Measurements from ENCODE around the gene POU2F3. TPM values are rescaled to one million over a fixed set of nuclear protein-coding genes. Genes with fewer than 3 reads are reported as not detected.
A peak's percentile ranks its signal among the peaks of the same experiment; 100 is the strongest.

Gene POU2F3
- total RNA-seq, 1 experiment from 2014 or later = not detected

- in situ Hi-C loops (cut with HindIII; ENCODE audit: low pct_unique_long_range_greater_than_20kb, low sequenced_read_pairs) = no loop called here
- Histone ChIP-seq H3K27me3 (ENCODE audit: control insufficient read depth, insufficient read depth, low read length) (peaks cover under 1% of the 10 kb centered on the region; the same call in 1 of the 2 replicates), H3K27ac (ENCODE audit: low read length) (no peak overlapping the region), H3K9me3 (ENCODE audit: control insufficient read depth, insufficient read depth, low read depth, low read length) (no peaks in the 10 kb centered on the region), H3K4me3 (ENCODE audit: low read depth in 2 of 2, low read length in 2 of 2) (peak overlapping the region; percentile 54 to 62; a peak in 3 of 4 replicates), H3K4me1 (ENCODE audit: control insufficient read depth, insufficient read depth, low read length) (peaks cover 11% of the 10 kb centered on the region), H3K36me3 (ENCODE audit: control insufficient read depth, insufficient read depth, low read length) (no peaks in the 10 kb centered on the region)
- DNase-seq (ENCODE audit: low read depth, low spot score) (no peak), ATAC-seq (peak; percentile 6; the same call in 1 of the 2 replicates)
- ChIA-PET CTCF (no interaction called here), POLR2A (no interaction called here)
- no TSS peak for BruUV-seq (replicated peaks)
- intact Hi-C loops (cut with micrococcal nuclease; ENCODE audit: unreplicated experiment) = no loop called here
- TF ChIP-seq SIN3A (IDR thresholded peaks at IDR 0.05; ENCODE audit: borderline replicate concordance, insufficient read depth, low read depth, low read length) (no peak), TCF7L2 (IDR thresholded peaks at IDR 0.05; ENCODE audit: low read depth, low read length) (no peak), CTCF (IDR thresholded peaks at IDR 0.05) (no peak), POLR2AphosphoS5 (IDR thresholded peaks at IDR 0.05; ENCODE audit: low read depth, low read length) (no peak)
- TF ChIP-seq, protein P1, sequence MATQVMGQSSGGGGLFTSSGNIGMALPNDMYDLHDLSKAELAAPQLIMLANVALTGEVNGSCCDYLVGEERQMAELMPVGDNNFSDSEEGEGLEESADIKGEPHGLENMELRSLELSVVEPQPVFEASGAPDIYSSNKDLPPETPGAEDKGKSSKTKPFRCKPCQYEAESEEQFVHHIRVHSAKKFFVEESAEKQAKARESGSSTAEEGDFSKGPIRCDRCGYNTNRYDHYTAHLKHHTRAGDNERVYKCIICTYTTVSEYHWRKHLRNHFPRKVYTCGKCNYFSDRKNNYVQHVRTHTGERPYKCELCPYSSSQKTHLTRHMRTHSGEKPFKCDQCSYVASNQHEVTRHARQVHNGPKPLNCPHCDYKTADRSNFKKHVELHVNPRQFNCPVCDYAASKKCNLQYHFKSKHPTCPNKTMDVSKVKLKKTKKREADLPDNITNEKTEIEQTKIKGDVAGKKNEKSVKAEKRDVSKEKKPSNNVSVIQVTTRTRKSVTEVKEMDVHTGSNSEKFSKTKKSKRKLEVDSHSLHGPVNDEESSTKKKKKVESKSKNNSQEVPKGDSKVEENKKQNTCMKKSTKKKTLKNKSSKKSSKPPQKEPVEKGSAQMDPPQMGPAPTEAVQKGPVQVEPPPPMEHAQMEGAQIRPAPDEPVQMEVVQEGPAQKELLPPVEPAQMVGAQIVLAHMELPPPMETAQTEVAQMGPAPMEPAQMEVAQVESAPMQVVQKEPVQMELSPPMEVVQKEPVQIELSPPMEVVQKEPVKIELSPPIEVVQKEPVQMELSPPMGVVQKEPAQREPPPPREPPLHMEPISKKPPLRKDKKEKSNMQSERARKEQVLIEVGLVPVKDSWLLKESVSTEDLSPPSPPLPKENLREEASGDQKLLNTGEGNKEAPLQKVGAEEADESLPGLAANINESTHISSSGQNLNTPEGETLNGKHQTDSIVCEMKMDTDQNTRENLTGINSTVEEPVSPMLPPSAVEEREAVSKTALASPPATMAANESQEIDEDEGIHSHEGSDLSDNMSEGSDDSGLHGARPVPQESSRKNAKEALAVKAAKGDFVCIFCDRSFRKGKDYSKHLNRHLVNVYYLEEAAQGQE (IDR thresholded peaks at IDR 0.05; ENCODE audit: insufficient read depth in 1 of 2, low read depth in 2 of 2, low read length in 1 of 2) = no peak
These were observed 28.2 kb upstream of the POU2F3 start for GRCh38 chr11:120211522-120212258.

DNA sequence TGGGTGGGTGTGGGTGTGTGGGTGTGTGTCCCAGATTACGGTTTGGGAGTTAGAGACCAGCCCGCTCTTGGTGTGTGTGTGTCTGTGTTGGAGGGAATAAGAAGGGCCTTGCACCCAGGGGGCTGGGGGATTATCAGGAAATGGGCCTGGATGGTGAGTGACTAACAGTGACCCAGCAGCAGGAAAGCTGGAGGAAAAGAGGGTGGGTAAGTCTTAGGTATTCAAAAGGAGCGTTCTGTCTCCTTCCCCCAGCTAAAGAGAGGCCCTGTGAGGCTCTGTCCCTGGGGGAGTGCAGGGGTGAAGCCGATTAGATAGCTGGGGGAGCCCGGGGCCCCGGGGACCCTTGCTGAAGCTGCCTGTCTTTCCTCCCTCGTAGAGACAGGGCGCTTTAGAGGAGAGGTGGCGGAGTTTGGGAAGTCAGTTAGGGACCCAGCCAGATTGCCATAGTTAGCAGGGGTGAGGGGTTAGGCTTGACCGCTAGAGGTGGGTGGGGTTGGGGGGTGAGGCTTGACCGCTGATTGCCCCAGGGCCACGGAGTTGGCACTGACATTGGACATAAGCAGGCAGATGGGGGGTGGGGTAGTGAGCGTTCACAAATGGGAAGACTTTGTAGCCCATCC is 27.6 kb upstream of the POU2F3 start:
- H3K4me3 ChIP-seq (ENCODE audit: low read depth in 2 of 2, low read length in 2 of 2) = no peak overlapping the region
- no TSS peak for BruUV-seq (replicated peaks)
- CTCF ChIA-PET = interaction anchor here (1.9 kb wide), 1 partner anchor 44 kb away, joined by 4 read pairs; no protein-coding TSS in a partner anchor
- no peaks in the 10 kb centered on the region for H3K36me3 ChIP-seq (ENCODE audit: control insufficient read depth, insufficient read depth, low read length)
- POLR2A ChIA-PET = no interaction called here
- no peak for ATAC-seq
- in situ Hi-C loops (cut with HindIII; ENCODE audit: low pct_unique_long_range_greater_than_20kb, low sequenced_read_pairs) (no loop called here), intact Hi-C loops (cut with micrococcal nuclease; ENCODE audit: unreplicated experiment) (no loop called here)
- H3K27ac ChIP-seq (ENCODE audit: low read length) = no peak overlapping the region
- H3K27me3 ChIP-seq (ENCODE audit: control insufficient read depth, insufficient read depth, low read length) = no peaks in the 10 kb centered on the region; the same call in 1 of the 2 replicates
- peaks cover 11% of the 10 kb centered on the region for H3K4me1 ChIP-seq (ENCODE audit: control insufficient read depth, insufficient read depth, low read length)
- H3K9me3 ChIP-seq (ENCODE audit: control insufficient read depth, insufficient read depth, low read depth, low read length) = no peaks in the 10 kb centered on the region
- DNase-seq (ENCODE audit: low read depth, low spot score) = no peak
- TF ChIP-seq TCF7L2 (IDR thresholded peaks at IDR 0.05; ENCODE audit: low read depth, low read length) (no peak), CTCF (IDR thresholded peaks at IDR 0.05) (no peak), POLR2AphosphoS5 (IDR thresholded peaks at IDR 0.05; ENCODE audit: low read depth, low read length) (no peak), SIN3A (IDR thresholded peaks at IDR 0.05; ENCODE audit: borderline replicate concordance, insufficient read depth, low read depth, low read length) (no peak)
- TF ChIP-seq, protein P1 (IDR thresholded peaks at IDR 0.05; ENCODE audit: insufficient read depth in 1 of 2, low read depth in 2 of 2, low read length in 1 of 2) = no peak
